VCaP (cell line): Measurements from ENCODE around the gene ETV7.

Source experiments
- H3K27ac ChIP-seq: fragments of 450-650 bp; 2 replicates; pipeline ENCODE4 v1.5.1; 2017
- CTCF ChIP-seq: fragments of 450-650 bp; conservative IDR thresholded peaks from 2 replicates; pipeline ENCODE4 v1.5.1; 2017; ENCODE audit warnings: mild to moderate bottlenecking, moderate library complexity

The ETV7 gene

GRCh38 chr6:36352477-36353157 is 34.9 kb downstream of the ETV7 start:
- no peak for TF ChIP-seq CTCF
- H3K27ac ChIP-seq: no peak overlapping the region

- H3K27ac ChIP-seq: peak overlapping the region; percentile 81
- no peak for TF ChIP-seq CTCF
Measured at GRCh38 chr6:36350681-36351571, 36.5 kb downstream of the ETV7 start.

GRCh38 chr6:36350082-36350481 is 37.4 kb downstream of the ETV7 start:
- peak overlapping the region; percentile 81 for H3K27ac ChIP-seq
- TF ChIP-seq CTCF: no peak

GRCh38 chr6:36349240-36349639 is 38.2 kb downstream of the ETV7 start:
- no peak for TF ChIP-seq CTCF
- H3K27ac ChIP-seq: peak overlapping the region; percentile 81

GRCh38 chr6:36347621-36348020 is 39.8 kb downstream of the ETV7 start:
- H3K27ac ChIP-seq: no peak overlapping the region
- TF ChIP-seq CTCF: no peak

- no peak overlapping the region for H3K27ac ChIP-seq
- no peak for TF ChIP-seq CTCF
Measured at GRCh38 chr6:36346486-36347273, 40.8 kb downstream of the ETV7 start.
